Measurements from ENCODE around the gene DAB2IP.
A peak's percentile ranks its signal among the peaks of the same experiment; 100 is the strongest.
"Not testable (repeated sequence)": the region's sequence is repeated elsewhere in the genome, so short reads cannot be mapped to it uniquely, and the experiment has no call there.

Gene DAB2IP

DNA sequence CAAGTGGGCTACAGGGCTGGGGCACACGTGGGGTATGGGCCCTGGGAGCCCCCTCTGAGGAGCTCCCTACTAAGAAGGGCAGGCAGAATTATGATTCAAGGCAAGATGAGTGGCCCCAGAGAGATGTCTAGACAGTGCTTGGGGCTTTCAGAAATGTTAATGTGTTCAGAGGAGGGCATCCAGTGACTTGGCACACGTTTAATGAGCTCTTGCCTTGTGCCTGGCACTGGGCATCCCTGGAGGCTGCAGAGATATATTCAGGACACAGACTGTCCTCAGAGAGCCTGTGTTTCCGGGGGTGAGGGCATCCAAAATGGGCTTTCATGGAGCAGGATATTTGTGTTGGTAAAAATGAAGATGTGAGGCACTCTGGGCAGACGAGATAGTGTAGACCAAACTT is 25.4 kb upstream of the DAB2IP start:
- DNase-seq (ENCODE audit: low read depth): no peak

DNA sequence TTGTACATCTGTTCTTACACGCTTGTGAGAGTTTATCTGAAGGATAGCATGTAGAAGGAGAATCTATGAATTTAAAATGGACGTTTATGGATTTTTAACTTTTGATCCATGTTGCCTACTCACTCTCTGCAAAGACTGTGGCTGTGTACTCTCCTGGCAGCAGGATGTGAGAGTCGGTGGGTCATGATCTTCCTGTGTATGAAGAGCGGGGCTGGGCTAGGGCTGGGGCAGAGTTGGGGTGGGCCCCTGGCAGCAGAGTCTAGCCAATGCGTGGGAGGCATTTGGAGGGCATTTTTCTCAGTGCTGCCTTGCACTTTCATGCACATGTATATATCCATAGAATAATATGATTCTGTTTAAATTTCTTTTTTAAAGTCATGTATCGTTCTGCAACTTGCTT is 24.0 kb upstream of the DAB2IP start:
- DNase-seq (ENCODE audit: low read depth): no peak

DNA sequence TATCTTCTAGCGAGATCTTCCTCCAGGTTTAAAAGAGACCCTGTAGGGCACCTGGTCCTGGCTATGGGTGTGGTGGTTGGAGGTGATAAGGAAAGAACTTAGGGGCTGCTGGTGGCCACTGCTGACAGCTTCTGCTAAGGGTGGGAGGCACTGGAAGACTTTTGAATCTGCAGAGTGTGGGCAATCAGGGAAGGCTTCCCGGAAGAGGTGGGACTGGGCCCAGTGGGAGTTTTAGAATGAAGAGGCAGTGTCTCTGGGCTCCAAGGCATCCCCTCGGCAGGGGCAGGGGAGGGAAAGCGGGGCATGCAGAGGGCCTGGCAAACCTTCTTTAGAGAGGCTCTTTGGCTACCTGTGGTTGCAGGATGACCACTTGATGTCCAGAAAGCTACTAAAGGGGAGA is 23.0 kb upstream of the DAB2IP start:
- DNase-seq (ENCODE audit: low read depth): no peak

DNA sequence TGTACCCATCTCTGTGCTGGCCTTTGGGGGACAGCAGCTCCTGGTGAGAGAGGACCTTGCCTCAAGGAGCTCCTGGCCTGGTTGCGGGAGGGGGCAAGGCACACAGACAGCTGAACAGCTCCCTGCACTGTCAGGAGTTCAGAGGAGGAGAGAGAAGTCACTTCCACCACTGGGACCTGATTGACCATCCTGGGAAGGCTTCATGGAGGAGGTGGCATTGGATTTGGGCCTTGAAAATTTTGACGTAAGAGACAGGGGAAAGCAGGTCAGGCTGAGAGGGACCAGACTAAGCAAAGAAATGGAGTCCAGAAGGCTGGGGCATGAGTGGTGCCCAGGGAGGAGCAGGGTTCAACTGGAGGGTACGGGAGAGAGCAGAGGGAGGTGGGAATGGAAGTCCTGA is 20.3 kb upstream of the DAB2IP start:
- DNase-seq (ENCODE audit: low read depth): no peak

DNA sequence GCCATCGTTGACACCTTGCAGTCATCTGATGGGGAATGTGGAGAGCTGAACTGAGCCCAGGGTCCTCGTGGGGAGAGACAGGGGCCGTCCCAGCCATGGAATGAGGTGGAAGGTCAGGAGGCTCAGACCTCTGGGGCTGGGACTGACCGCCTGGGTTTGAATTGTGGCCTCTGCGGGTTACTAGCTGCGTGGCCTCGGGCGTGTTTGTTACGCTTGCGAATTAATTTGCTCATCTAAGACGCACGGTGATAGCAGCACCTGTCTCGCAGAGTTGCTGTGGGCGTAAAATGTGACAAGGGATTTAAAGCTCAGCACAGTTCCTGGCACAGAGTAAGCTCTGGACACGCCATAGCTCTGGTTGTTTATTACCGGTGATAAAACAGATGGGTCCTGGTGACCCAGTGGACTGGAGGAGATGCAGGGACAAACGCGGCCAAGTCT is 19.4 kb upstream of the DAB2IP start:
- DNase-seq (ENCODE audit: low read depth): no peak

DNA sequence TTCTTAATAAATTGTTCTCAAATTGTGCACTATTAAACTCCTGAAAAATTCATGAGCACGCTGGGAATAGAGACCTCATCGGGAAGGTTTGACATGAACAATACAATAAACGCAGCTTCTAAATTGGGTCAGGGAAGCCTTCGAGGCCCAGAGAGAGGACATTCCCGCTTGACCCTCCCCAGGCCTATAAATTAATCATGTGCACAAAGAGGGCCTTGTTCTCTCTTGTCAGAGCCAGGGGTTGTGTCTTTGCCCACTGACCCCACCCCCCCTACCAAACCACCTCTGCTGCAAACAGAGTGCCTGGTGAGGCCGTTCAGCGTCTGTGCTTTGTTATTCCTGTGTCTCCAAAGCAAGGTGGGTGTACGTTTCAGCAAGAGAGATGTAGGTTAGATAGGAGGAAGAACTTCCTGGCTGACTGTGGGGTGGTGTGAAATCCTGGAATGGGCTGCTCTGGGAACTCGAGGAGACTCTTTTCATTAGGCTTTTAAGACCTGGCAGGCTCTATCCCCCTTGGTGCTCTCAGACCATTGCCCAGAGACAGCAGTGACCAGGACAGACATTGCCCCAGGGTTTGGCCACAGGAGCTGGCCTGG is 18.2 kb upstream of the DAB2IP start:
- DNase-seq (ENCODE audit: low read depth): no peak

DNA sequence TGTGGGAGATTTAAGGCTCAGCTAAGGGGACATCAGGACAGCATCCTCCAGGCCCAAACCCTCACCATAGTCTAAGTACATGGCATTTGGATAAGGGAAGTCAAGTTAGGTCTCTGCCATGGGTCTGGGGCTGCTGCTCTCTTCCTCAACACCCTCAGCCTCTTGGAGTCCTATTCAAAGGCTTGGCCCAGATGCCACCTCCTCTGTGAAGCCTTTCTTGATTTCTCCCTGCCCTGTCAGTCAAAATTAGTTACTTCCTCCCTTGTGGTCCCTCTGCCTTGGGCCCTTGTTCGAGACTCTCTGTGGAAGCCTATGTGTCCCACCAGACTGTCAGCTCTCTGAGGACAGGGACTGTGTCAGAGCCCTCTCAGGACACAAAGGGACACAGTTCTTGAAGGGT is 17.7 kb upstream of the DAB2IP start:
- DNase-seq (ENCODE audit: low read depth): no peak

DNA sequence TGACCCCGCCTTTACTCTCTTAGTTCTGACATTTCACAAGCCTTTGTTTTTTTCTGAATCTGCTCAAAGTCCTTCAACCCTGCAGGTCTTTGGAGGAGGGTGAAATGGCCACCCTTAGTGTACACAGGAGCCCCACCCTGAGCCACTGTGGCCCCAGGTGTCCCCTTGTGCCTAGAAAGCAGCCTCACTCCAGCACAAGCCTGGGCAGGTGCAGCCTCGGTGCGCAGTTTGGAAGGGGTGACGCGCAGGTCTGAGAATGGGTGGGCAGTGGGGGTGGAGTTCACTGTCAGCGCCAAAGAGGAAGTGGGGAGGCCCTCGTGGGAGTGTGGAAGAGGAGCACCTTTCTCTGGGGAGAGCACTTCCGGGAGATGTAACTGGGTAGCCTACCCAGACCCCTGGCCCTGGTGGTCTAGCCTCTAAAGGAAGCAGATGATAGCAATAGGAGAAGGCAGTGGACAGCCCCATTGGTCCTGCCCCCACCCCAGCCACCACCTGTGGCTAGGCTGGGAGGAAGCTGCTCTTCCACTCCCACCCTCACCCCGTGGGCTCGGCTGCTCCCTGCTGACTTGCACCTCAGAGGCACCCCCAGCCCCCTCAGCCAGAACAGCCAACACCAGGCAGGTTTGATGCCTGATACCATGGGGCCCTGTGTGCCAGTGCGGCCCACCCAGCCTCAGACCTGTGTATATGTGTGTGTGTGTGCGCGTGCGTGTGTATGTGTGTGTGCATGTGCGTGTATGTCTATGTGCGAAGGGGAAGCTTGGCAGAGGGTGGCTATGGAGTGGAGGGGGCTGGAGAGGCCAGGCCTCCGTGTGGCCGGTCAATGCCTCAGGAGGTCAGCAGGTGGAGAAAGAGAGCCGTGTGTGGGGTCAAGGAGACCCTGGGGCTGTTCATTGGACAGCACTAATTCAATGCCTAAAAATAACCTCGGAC is 16.8 kb upstream of the DAB2IP start:
- peak; percentile 16 for DNase-seq (ENCODE audit: low read depth)

DNA sequence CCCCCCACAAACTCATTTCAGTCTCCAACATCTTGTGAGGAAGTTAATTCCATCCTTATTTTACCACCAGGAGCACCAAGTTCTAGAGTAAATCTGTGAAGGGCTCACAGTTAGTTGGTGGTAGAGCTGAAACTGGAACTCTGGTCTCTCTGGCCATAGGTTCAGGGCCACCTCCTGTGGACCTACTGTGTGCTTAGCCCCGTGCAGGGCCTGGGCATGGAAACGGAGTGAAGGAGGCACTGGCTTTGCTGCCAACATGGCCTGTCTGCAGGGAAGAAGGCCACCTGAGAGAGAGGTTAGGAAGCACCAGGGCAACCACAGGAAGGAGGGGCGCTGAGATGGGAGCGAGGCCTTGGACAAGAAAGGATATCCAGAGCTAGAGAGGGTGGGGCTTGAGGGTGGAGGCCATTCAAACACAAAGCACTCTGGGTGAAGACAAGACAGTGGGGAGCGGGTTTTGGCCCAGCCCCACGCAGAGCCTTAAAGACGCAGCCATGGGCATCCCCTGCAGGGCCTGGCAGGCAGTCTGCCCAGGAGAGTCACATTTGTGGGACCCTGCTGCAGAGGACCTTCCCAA is 16.0 kb upstream of the DAB2IP start:
- no peak for DNase-seq (ENCODE audit: low read depth)

DNA sequence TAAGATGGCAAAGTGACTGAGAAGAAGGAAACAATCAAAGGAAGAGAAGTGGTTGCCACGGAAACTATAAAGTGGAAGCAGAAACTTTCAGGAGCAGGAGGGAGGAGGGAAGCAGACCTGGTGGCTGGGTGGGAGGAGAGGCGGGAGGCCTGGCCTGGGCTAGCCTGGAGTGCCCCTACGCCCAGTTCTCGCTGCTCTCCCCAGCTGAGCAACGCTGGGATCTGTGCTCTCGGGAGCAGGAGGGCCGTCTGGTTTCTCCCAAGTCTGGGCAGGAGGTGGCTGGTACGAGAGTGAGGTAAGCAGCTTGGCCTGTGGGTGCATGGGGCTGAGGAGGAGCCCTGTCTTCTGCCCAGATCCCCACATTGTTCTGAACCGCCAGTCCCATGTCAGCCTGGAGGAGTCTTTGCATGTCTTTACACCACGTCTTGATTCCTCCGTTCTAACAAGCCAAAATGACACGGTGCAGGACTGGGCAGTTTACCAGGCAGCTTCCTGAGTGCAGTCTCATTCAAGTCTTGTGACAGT is 15.0 kb upstream of the DAB2IP start:
- DNase-seq (ENCODE audit: low read depth): no peak

DNA sequence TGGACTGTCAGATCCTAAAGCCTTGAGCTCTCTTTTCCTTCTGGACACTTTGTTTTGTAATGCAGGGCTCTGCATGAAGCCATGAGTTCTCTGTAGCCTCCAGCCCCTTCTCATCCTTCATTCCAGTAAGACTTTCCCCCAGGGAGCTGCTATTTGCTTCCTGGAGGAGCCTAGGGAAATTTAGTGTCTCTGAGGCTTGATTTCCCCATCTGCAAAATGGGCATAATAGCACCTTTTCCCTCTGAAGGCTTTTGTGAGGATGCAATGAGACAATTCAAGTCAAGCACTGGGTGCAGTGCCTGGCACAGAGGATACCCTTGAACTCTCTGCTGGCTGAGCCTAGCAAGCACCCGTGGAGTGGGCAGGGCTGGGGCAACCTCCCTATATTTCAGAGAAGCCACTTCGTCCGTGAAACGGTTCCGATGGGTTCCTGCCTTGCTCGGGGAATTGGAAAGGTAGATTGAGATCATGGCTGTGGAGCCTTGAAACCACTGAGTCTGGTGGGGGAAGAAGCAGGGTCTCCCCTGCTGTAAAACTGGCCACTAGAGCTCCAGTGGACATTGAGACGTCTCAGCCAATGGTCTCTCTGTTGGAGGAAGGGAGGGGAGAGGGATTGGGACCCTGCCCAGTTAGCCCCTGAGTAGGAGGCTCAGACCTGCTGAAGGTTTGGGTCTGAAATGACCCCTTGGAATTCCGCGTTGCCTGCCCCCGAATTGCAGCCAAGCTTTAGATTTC is 14.3 kb upstream of the DAB2IP start:
- no peak for DNase-seq (ENCODE audit: low read depth)

DNA sequence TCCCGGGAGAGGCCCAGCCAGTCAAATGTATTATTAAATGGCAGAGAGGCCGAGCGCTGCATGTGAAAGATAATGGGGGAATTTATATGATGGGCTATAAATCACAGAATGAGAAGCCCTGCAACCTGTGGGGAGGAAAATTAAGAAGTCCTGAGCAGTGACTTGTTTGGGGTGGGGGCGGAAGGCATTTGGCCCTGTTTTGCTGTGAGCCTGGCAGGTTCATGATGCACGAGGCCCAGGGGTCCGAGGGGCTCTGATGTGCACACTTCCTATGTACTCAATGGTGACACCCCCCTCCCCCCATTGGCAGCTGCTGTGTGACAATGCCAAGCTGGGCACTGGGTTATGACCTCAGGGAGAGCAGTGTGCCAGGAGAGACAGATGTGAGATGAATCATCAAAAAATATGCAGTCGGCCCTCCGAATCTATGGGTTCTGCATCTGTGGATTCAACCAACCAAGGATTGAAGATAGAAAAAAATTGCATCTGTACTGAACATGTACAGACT is 13.7 kb upstream of the DAB2IP start:
- no peak for DNase-seq (ENCODE audit: low read depth)

DNA sequence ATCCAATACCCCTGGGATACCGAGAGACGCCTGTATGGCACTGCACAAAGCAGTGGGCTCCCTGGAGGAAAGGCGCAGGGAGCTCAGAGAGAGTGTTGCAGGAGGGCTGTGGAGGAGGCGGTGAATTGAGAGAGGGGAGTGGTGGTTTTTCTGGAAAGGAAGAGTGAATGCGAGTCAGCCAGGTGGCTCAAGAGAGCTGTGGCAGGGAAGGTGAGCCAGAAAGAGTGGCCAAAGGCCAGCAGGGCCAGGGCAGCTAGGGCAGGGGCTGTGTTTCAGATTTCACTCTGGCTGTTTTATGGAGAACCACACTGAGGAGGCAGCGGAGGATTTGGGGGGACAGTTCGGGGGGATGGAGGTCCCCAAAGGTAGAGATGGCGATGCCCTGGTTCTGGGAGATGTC is 13.0 kb upstream of the DAB2IP start:
- DNase-seq (ENCODE audit: low read depth): no peak

DNA sequence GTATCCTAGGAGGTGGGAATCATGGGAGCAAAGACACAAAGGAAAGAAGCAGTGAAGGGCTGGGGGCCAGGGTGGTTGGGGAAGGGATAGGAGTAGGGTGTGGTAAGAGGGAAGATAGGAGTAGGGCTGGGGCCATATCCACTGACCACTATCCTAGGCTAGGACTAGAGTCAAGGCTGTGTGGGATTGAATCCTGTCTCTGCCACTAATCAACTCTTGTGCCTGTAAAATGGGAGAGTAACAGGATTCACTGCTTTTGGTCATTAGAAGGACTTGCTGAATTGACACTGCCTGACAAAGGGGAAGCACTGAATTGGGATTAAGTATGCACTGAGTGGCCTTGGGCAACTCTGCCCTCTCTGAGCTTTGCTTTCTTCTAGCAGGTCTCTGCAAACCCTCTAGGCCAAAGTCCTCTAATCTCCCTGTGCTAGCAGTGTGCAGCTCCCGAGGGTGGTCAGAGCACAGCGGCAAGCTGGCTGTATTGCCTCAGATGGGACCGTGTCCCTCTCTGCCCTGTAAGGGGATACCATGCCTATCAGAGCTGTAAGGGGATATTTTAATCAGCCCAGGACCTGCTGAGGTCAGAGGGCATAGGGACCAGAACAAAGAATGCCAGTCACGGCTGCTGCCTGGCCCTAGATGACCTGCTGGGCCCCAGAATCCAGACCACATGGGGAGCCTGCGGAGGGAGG is 12.4 kb upstream of the DAB2IP start:
- DNase-seq (ENCODE audit: low read depth): no peak

DNA sequence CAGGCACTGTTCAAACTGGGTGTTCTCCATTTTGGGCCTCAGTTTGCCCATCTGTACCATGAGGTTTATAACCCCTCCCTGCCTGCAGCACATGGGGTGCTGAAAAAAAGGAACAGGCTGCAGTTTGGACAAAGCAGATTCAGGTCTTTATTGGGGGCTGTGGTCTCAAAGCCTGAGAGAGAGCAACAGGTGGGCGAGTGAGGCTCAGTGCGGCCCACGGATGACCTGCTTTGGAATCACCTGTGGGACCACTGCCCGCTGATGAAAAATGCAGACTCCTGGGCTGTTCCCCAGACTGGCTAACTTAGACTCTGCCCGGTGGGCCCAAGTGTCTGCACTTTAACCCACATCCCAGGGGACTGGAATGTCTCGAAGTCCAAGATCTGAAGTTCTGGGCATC is 11.8 kb upstream of the DAB2IP start:
- no peak for DNase-seq (ENCODE audit: low read depth)

DNA sequence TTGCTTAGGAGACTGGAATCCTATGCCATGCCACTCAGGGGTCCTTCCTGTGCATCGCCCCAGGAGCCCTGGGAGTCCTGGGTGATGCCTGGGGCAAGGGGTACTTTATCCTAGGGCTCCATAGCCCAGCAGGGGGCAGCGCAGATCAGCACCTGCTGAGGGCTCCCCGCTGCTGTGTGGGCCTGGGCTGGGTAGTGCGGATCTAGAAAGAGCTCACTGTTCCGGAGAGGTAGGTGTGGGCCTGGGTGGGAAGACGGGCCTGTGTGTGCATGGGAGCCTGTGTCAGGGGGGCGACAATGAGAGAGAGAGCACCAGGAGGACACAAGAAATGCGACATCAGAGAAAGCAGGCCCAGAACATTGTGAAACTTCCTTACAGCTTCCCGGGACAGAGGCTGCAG is 11.4 kb upstream of the DAB2IP start:
- peak; percentile 47 for DNase-seq (ENCODE audit: low read depth)

DNA sequence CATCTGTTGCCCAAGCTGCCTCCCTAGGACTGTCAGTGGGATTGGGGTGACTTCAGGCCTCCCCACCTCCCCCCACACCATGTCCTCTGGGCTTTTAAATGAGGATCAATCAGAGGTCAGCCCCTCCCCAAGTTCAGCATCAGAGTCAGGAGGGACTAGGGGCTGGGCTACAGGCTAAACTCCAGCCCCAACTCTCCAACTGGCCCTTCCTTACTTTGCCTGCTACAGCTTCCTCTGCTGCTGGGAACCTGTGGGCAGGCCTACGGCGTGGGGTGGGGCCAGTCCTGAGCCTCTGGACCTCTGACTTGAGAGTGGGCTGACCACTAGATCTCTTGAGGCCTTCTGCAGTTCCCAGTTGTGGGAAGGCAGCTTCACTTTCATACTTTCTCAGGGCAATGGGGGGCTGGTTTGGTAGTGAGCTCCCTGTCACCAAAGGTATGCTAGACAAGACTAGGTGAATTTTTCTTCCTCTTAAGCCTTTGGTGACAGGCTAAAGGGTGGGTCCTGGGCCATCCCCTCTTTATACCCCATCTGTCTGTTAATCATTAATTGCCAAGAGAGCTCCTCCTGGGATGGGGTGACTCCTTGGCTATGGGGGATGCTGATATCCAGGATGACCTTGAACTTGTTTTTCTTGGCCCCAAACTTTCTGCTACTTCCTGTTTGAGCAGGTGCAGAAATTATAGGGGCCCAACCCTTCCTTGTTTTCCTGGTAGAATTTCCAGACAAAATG is 10.8 kb upstream of the DAB2IP start:
- no peak for DNase-seq (ENCODE audit: low read depth)

DNA sequence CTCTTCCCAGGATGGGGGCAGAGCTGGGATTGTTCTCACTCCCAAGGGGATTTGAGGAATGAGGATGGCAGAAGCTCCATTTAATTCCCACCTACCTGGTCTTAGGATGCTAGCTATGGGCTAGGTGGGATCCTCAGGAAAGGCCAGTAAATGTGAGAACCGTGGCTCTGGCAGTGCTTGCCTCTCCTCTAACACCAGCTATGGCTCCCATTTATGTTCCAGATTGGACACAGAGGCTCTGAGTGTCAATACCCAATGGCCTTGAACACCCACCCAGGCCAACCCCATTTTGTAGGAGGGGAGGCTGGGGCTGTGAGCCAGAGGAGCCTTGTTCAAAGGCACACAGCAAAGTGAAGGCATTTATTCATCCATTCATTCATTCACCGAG is 10.2 kb upstream of the DAB2IP start:
- DNase-seq (ENCODE audit: low read depth): no peak

DNA sequence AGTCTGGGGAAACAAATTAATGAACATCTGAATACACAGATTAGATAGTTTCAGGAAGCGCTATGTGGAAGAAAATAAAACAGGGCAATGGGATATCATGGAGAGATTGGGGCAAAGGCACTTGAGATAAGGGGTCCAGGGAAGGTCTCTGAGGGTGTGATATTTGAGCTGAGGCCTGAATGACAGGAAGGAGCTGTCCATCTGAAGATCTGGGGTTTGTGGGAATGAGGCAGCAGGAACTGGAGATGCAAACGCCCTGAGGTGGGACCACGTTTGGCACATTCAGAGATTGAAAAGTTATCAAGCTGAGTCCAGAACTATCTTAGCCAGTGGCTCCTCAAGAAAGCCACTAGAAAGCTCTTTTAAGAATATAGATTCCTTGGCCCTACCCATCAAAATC is 8.7 kb upstream of the DAB2IP start:
- no peak for DNase-seq (ENCODE audit: low read depth)

DNA sequence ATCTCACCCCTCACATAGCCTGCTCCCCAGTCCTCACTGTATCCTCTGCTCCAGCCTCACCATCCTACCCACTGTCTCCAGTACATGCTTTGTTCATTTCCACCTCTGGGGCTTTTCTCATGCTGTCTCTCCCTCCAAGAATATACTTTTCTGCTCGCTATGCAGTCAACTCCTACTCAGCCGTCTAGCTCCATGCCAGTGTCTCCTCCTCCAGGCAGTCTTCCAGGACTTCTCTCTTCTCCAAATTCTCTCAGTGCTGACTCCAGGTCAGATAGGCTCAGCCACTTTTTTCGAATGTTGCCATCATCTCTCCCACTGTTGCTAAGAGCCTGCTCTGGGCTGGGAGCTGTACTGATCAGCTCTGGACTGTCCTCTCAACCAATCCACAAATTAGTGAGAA is 8.0 kb upstream of the DAB2IP start:
- no peak for DNase-seq (ENCODE audit: low read depth)

DNA sequence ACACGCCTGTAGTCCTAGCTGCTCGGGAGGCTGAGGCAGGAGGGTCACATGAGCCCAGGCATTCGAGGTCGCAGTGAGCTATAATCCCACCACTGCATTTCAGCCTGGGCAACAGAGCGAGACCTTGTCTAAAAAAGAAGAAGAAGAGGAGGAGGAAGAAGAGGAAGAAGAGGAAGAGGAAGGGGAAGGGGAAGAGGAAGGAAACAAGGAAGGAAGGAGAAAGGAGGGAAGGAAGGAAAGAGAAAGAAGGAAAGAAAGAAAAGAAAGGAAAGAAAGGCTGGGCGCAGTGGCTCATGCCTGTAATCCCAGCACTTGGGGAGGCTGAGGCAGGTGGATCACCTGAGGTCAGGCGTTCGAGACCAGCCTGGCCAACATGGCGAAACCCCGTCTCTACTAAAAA is 7.4 kb upstream of the DAB2IP start:
- DNase-seq (ENCODE audit: low read depth): not testable (repeated sequence)

Data from activated T-cell treated with anti-CD3 and anti-CD28 coated beads for 48 hours (primary cell).